HG02870 (cell line): ENCODE data around the gene EFHC1.

ENCODE experiments used
- ATAC-seq: cut with Tn5 transposase; IDR thresholded peaks from one replicate; pipeline ENCODE4 v1.9.1; 2021; ENCODE audit warnings: mild to moderate bottlenecking, moderate library complexity; ENCODE audit not compliant: unreplicated experiment

The EFHC1 gene

DNA sequence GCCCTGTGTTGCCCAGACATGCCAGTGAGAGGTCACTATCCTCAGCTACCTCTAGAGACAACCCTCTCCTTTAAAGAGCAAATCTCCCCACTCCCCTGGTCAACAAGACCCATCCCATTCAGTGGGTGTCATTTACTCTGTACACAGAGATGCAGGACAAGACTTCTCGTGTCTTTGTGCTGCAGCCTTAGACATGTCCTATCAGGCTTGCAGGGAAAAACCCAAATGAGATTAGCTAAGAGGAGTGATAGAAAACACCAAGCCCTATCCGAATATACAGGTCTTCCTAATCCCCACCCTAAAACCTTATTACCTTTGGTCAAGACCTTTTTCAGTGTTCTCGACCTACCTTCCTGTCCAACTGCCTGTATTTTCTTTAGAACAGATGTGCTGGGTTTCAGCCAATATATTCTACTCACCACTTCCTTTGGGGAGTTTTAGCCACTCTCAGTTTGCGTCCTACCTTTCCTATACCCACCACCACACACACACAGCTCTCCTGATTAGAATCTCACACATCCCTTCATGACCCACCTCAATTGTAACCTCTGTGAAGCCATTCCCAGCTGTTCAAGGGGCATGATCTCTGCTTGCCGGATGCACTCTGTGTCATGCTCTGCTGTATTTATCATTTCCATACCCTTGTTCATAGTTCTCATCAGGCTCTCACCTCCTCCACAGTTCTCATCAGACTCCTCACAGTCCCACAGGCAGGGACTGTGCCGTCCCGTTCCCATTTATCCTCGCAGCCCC, 117.0 kb downstream of the EFHC1 start:
- peak; percentile 53 for ATAC-seq

DNA sequence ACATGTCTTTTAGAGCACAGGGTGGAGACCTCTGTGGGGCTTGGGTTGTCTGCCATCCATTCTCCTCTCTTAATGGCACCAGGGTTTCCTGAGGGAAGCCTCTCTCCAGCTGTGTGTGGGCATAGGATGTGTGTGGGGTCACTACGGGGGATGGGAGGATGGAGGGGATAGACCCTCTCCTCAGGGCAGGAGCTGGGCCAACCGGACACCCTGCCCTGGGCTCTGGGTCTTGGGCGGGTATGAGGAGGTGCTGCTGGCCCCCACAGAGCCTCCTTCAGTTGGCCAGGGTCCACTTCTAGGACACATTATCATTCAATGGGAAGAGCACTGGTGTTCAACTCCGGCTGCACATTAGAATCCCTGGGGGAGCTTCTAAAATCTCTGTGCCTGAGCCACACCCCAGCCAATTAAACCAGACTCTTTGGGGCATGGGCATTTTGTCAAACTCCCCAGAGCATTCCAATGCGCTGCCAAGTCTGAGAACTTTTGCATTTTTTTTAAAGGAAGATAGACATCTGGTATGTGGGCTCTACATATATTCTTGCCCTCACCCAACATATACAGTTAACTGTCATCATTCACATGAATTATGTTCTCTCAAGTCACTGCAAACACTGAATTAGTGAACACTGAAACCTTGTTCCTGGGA, 118.2 kb downstream of the EFHC1 start:
- ATAC-seq, result no peak

DNA sequence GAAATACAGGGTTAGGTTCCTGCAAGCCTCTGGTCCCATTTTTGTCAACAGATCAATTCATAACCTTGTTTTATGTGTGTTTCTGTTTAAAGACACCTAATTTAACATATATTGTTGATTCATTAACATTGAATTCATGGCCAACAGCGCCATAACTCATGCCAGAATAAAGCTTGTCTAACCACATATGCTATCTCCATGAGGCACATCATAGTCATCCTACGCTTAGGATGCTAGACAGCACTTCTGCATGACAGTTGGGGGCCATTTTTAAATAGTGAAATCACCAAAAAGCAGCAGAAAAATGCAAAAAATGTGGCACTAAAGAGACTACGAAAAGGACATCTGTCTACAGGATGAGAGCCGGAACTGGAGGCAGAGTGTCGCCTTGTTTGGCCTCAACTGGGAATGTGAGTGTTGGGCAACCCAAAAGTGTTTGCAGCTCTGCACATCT, 118.8 kb downstream of the EFHC1 start:
- no peak for ATAC-seq

DNA sequence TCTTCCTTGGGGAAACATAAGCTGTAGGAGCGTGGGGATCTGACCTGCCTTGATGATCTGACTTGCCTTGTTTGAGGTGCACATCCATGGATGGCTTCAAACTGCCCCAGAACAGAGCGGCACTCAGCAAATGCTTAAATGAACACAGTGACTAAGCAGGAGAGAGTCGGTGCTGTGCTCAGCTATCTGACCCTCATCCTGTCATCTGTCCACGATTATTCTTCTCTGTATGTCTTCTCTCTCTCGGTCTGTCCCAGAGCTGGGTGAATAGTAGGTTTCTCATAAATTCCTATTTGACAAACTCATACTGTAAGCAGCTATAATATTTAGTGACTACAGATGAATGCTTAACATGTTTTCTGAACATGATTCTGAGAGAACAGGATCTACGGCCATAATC, 119.5 kb downstream of the EFHC1 start:
- ATAC-seq, result no peak

DNA sequence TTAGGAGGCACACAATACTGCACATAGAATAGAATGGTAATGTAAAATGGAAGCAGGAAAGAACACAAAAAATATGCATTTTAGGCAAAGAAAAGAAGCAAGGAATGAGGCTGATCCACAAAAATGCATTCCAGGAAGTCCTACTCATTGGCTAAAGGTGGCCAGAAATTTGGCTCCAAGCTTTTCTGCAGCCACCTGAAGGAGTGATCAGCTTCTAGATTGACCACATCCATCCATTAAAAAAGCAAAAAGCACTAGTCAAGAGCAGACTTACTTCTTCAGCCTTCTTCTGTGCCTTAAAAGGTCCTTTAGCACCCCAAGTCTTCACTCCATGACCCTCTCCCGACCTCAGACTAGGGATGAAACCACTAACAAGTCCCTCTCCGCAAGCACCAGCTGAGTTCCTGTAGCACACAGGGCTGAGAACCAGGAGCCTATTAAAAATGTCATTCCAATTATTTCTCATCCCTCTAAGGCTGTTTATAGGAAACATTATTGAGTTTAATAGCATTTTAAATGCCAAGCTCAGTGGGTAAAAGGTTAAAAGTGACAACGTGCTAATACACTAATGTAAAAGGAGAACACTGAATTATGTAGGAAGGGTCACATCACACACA, 120.3 kb downstream of the EFHC1 start:
- ATAC-seq, result no peak

DNA sequence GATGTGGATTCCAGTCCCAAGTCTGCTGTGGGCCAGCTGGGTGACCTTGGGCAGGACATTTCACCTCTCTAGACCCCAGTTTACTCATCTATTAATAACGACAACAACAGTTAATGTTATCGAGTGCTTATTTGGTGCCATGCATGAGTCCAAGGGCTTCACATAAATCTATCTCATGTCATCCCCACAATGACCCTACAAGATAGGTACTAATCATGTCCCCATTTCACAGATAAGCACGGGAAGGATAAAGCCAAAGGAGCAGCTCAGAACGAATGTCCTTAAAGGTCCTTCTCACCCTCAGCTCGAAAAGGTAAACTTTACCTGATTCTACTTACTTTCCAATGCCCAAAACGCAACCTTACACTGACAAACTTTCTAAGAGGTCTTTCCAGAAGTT, 121.0 kb downstream of the EFHC1 start:
- ATAC-seq, result no peak

DNA sequence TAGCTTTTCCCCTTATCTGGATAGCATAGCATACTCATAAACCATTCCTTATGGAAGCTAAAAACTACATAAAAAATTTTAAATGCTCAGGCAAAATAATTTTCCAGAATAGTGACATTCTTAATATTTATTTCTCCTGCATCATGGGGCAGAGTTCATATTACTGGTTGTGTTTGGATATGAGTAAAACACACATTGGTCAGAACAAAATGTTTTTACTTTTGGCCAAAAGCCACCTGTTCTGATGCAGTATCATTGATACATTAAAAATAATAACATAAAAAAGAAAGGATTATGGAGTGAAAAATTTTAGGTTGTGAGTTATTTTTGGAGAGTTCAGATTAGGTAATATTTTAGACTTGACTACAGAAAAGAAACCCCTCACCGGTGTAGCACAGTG, 123.1 kb downstream of the EFHC1 start:
- ATAC-seq, result no peak

DNA sequence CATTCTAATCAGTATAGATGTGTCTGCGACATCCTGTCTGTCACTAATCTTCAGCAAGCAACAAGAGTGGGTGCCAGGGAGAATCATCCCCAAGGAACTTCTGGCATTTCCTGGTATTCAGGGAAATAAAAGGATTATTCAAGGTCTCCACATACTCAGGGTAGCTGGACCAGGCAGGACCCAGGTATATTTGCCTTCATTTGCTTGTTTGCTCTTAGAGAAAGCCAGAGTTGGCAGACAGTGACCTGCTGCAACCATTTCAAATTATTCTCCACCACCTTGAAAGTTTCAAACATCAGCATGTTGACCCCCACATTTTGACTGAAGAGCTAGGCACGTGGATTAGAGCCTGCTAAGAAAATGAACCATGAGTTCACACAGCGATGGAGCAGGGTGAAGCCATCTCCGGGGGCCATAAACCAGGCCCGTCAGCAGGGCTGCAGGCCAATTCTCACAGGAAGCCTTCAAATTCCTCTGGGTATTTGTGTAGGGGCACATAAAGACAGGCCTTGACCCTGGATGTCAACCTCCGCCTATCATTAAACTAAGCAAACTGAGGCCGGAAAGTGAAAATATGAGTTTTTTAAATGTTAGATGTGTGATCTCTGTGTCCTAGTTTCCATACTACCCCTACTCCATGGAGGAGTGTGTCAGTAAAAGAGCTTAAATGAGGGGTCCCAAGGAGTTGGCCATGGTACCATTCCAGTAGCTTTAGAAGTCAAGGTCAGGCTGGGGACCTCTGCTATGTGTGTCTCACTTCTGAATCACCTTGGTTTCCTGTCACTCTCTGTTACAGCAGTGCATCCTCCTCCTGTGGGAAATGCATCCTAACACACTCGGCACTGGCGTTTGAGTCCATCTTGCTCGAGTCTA, 123.8 kb downstream of the EFHC1 start:
- no peak for ATAC-seq

DNA sequence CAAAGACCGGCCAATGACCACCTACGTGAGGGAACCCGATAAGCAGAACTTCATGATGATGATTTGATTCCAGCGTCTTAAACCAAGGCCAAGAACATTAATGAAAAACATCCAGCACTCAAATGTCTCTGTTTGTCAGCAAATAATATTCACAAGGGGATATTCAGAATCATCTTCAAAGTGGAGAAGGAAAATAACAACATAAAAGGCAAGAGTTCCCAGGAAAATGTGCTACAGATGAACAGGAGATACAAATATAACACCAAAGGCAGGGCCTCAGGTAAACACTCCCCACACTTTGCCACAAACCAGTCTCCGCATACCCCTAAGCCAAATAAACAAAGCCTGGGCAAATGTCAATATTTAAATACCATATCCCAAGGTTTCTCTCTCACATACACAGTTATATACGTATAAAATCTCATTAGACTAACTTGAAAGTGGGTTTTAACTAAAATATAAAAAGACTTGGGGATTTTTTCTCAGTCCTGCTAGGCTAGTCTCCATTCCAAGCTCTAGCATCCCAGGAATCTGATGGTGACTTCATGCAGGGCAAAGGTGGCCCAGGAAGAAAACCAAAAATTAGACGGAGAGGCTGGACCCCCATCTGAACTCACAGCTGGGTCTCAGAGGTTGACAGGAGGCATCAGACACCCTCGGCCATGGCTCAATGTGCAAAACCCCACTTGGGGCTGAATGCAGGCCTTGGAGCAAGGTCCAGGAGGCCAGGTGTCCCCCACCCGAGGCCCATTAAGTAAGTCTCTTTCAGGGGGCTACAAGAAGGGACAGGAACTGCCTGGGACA, 124.7 kb downstream of the EFHC1 start:
- ATAC-seq, result no peak

DNA sequence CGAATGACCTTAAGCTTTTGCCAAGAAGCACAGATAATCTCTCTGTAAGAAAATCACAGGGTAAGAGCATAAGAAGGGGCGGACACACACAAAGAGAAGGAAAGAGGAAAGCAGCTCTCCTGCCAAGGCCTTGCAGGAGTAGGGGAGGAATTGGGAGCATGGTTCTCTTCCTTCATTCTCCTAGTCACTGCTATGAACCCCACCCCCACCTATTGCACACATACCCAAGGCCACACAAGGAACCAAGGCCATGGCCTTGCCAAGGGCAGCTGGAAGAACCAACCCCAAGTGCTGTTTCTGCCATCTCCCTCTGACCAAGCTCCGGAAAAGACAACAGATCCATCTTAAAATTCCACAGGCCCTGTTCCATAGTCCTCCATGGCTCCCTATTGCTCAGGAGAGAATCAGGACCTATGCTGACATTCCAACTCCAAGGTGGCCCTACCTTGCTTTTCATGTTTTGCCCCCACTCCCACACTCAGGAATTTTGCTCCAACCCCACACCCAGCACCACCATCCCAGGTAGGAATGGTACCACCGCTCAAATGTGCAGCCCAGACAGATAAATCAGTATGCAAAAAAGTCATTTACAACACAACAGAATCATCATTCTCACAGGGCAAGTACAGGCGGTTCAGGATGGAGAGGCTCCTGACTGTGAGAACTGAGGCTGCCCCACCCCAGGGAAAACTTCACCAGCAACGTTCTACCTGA, 125.4 kb downstream of the EFHC1 start:
- ATAC-seq, result peak; percentile 25

DNA sequence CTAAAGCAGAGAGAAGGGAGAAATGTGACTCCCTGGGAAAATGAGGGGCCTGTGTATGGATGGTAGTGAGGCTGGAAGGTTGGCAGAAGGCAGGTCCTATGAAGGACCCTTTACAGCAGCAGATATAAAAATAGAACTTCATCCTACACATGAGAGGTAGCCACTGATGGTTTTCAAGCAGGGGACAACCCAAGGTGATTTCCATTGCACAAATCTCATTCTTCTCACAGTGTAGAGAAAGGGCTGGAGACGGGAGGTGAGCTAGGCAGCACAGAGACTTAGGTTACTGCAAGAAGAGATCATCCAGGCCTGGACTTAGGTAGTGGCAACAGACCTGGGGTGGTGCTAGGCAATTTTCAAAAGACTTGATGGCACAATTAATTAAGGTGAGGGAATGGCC, 126.0 kb downstream of the EFHC1 start:
- ATAC-seq, result peak; percentile 50

DNA sequence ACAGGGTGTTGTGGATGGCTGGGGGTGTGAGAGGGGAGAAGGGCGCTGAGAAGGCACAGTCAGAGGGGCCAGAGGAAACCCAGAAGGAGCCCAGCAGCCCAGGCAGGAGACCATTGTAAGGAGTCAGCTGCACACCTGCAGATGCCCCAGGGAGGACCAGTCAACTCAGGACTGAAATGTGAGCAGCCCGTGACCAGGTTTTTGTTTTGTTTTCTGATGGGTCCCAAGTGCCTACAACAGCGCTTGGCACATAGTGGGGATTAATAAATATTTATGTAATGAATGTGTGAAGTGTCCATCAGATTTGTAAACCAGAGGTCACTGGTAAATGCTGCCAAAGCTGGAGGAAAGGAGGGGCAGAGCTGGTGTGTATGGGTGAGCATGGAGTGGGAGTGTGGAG, 126.5 kb downstream of the EFHC1 start:
- peak; percentile 77 for ATAC-seq

DNA sequence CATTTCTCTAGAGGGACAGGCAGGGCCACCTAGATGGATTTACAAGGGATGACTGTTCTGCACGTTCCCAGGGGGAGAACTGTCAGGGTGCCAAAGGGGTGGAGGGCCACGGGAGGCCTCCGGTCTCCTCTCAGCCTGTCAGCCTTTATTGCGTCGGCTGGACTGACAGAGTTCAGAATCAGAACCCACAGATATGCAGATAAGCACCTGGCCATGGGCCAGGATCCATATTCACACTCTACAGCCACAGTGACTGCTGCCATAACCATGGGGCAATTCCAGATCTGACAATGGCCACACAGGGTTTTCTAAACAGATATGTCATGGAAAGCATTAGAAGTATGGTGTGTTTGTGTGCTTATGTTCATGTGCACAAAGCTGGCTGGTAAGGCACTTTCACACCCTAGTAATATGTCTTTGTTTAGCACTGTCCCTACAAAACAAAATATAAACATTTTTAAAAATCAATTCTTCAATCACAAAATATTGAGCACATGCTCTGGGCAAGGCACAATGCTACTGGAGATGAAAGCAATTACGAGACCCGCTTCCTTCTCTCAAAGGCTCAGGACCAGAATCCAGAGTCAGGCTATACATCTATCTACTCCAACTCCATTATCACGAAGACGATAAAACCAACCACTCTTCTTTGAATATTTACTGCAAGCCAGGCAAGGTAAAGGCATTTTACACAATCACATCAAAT, 127.7 kb downstream of the EFHC1 start:
- ATAC-seq, result no peak

DNA sequence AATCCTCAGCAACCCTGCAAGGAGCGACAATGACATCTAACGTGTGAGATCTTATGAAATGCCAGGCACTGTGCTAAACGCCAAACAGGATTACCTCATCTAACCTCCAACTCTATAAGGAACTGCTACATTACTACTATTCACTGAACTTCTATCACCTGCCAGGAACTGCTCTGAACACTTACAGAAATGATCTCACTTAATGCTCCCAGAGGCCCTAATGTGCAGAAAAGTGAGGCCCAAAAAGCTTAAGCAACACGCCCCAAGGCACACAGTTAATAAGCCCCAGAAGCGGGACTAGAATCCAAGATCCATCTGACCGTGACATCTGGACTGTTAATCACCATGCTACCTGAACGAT, 128.2 kb downstream of the EFHC1 start:
- ATAC-seq, result no peak

DNA sequence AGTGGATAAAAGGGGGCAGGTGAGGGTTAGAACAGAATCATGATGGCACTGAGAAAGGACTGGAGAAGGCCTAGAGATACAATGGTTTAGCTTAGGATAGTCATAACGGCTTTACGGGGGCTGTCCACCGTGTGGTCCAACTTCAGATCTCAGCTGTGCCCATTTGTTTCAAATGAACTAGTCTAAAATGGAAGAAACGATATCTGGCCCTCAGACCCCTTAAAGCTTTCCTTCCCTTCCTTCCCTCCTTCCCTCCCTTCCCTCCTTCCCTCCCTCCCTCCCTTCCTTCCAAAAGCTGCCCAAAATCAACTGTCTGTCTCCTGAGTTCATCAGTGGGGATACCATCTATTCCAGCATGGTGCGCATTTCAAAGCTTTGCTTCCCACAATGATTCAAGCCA, 128.9 kb downstream of the EFHC1 start:
- no peak for ATAC-seq

DNA sequence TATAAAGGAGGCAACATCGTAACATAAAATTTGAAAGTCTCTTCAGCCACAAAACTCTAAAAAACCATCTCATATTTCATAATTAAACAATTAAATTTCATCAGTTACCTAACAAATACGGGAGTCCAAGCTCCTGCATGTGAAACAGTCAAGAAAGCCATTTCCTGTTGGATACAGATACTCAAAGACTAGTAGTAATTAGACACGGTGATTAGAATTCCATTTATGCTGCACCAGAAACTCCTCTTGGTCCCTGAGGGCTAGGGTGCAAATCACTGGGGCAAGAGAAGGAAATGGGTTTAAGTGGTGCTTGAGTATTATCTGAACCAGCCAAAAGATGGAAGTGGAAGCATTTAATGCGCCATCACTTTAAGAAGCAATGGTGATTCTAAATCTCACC, 129.3 kb downstream of the EFHC1 start:
- no peak for ATAC-seq

DNA sequence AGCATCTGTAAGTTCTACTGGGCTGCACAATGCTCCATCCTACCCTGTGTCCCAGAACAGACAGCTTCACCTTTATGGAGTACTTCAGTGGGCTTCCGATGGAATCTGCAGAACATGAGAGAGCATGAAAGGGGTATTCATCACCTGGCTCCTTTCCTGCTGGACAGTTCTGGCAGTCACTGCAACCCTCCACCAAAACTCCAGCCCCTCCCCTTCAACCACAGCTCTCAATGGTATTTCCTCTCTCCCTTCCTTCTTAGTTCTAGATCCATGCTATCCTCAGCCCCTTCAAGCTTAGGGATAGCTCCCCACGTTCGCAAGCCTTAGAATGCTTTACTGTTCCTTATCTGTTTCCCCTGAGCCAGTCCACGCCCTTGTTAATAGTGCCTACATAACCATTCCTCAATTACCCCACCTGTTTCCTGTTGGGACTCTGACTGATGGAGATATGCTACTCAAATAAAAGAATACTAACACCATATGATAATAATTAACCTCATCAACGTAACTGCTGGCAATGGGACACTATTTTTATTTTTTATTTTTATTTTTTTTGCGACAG, 130.0 kb downstream of the EFHC1 start:
- ATAC-seq, result no peak

DNA sequence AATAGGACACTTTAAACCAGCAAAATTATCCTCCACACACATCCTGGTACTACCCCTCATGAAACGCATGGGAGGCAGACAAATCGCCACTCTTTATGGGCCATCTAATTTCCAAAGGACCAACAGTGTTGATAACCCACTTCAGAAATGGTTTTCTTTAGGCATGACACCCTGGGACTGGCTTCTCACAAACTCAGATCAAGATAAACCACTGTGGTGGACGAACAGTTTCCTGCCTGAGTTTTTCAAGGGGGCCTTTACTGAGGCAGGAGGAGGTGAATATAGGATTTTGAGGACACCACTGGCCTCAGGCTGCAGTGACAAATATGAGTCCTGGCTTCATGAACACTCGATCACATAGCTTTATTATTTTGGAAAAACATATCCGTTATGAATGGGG, 130.7 kb downstream of the EFHC1 start:
- no peak for ATAC-seq
